Left ventricle myocardium superior (tissue), 1 donor: ENCODE data around the gene MAP3K4. TPM values are rescaled to one million over a fixed set of nuclear protein-coding genes. Genes with fewer than 3 reads are reported as not detected.

Experiments used
- ATAC-seq: fragments of 200-7000 bp; cut with Tn5 transposase; one replicate; pipeline ENCODE4 v1.9.1; 2020; ENCODE audit warnings: mild to moderate bottlenecking, moderate library complexity
- DNase-seq: peaks from one replicate; pipeline ENCODE4 v3.0.0-alpha.2; 2020
- intact Hi-C: fragments of 100-400 bp; cut with micrococcal nuclease; formaldehyde crosslinking; loops from one replicate; pipeline ENCODE4 v1.11.0; 2022
- total RNA-seq: library from RNA; stranded (reverse); fragmentation: NEBNext Ultra II Directional; extraction: Animal tissue kit (Norgen Biotek cat#: 25700); gene quantifications from one replicate; pipeline ENCODE4 v1.2.1, GENCODE V29; 2021
- donor health status: DM: no; HTN: yes; CAD: no; lungs with severe emphysema.

MAP3K4 gene
- total RNA-seq, 1 donor from 2014 or later = 43.6 TPM

DNA sequence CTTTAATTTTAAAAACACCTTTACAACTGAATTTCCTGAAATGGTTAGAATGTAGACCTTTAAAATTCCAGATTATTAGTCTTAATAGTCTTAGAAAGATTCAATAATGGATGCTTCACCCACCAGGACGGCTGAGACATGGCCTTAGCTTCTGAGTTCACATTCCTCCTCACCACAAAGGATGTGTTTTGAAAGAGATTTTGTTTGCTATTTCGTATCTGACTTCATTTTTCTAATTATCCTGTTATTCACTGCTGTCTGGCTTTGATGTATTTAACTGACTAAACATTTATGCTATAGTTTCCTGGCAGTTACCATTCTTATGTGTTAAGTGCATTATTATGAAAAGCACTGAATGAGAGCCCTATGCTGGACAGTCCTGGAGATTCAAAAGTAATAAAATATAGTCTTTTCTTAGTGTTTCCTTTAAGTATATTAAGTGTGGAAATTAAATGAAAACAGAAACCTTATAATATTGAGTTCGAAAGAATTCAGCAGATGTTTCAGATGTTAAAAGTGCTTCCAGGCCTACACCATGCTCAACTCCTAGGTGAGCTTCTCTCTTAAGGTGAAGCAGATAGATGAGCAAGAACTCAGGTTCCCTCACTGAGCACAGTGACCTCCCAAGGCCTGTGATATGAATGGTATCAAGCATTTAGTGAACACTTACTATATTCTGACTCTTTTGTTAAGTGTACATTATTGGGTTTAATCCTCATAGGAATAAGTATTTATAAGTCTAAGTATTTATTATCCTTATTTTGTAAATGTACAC, 40.3 kb downstream of the MAP3K4 start:
- ATAC-seq = no peak
- DNase-seq = no peak
- intact Hi-C loops = no loop called here

DNA sequence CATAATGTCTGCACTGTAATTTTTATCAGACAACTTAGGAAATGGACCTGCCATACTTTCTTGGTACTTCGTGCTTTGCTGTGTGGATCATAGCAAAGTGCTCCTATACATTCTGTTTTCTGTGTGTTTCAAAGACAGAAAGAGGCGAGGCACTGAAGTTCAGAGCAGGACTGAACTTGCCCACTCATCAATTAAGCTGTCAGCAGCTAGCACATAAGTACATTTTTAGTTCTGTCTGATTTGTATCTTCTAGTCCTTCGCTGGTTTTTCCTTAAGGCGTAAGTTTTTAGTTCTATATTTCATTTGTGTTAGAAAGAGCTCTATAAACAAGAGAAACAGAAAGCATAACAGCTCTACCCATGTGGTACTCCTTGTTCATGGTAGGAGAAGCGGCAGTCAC, 42.1 kb downstream of the MAP3K4 start:
- no peak for DNase-seq
- ATAC-seq = no peak
- intact Hi-C loops = no loop called here

DNA sequence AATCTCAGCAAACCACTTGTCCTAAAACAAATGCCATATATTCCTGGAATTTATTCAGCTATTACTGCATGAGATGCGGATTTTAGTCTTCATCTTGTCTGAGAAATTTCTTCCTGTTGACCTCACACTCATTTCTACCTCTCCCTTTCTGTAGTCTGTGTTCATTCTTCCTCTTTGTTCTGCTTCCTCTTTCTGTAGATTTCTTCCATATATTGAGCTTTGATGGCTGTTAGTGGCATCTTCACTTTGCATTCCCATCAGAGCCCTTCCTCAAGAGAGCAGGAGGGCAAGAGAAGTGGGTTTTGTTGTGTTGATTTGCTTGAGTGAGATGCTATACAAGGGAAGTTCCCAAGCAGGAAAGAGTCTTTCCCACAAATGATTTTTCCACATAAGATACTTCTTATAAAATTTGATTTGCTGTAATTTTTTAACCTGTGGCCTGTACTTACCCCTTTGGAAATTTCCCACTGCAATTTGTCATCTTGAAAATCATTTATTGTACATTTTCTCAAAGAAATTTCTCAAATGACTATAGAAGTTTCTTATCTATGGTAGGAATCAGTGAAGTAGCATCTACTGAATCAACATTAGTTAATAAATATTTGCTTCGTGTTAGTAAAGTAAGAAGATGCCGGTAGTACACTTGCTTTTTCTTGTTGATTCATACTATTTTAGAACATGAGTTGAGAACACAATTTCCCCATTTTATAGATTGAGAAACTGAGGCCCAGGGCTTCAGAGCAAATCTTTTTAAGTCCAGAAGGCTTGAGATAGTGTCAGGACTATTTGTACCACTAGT, 43.8 kb downstream of the MAP3K4 start:
- intact Hi-C loops = no loop called here
- no peak for DNase-seq
- ATAC-seq = no peak

DNA sequence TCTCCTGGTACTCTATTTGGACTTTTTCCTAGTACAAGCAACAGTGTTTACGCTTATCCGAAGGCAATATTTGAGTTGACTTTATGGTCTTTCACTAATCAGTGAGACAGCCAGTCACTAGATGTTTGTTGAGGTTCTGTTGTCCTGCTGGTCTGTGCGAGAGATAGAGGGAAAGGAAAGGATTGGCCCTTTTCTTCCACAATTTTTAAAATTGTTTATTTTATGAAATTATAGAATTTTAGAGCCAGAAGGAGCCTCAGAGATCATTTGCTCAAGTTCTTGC, 44.4 kb downstream of the MAP3K4 start:
- DNase-seq (no peak), ATAC-seq (no peak)
- intact Hi-C loops = no loop called here

DNA sequence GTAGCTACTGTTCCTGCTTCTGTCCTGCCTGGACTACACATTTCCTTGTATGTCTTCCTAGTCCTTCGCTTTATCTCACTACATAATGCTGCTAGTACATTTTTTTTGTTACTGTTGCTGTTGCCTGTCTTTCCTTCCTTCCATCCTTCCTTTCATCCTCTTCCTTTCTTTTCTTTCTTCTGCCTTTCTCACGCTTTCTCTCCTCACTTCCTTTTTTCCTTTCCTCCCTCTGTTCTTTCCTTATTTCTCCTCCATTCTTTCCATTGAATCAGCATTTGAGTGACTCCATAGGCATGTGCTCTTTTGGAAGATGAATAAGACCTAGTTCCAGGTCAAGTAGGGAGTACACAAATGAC, 46.3 kb downstream of the MAP3K4 start:
- ATAC-seq (no peak), DNase-seq (no peak)
- intact Hi-C loops = no loop called here

DNA sequence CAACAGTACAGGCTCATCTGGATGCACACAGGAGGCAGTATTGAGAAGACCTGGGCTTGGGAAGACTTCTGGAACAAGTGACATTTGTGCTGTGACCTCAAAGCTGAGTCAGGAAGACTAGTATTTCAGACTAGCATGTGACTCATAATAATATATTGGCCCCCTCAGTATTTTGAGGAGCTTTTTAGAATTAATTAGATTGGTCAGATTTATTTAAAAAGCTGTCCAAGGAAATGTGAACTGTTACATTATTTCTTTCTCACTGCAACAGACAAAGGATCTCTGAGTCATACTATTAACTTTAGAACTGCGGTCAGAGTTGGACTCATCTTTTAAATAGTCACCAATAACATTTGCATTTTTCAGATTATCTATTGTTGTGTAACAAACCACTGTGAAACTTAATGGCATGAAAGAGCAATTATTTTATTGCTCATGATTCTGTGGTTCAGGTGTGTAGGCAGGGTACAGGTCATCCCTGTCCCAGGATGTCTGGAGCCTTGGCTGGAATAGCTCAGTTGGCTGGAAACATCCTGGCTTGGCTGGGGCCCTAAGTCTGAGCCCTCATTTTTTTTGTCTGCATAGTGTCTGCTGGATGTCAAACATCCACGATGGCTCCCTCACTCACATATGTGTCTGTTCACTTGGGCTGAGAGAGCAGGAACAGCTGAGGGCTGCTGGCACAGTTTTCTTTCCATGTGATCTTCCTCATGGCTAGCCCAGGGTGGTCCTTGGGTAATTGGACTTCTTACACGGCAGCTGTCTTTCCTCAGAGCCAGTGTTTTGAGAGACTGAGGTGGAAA, 46.9 kb downstream of the MAP3K4 start:
- ATAC-seq (peak; percentile 92), DNase-seq (peak; percentile 49)
- intact Hi-C loops = no loop called here

DNA sequence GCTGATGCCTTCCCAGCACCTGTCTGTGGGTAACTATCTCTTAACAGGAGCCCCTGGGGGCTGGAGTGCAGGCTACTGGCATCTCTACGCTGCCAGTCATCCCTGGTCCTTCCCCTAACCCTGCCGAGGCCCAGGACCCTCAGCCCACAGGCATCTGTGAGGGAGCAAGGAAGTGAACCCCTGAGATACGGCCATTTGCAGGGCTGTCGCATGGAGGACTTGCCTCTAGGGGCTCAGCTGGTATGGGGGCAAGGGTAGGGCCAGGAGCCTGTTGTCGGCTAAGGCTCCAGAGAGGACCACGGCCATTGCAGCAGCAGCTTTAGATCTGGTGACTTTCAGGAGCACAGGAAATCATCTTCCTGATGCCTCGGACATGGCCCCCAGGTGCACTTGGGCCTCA, 49.7 kb downstream of the MAP3K4 start:
- ATAC-seq = no peak

DNA sequence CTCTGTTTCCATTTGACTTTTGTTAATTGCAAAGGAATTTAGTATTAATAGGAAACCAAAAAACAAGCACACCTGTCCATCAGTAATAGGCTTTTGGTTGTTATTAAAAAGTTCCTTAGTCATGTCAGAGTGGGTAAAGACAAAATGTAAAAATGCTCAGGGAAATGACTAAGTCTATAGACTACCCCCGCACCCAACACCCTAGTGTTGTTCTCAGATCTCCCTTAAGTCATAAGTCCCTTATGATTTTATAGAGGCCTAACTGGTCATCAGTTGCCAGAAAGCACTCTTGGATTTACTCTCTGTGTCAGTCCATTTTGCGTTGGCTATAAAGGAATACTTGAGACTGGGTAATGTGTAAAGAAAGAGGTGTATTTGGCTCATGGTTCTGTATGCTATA, 52.8 kb downstream of the MAP3K4 start:
- ATAC-seq (no peak), DNase-seq (no peak)
- intact Hi-C loops = no loop called here

More for the DNA sequence above, 49.7 kb downstream of the MAP3K4 start:
- DNase-seq = no peak
- intact Hi-C loops = no loop called here

DNA sequence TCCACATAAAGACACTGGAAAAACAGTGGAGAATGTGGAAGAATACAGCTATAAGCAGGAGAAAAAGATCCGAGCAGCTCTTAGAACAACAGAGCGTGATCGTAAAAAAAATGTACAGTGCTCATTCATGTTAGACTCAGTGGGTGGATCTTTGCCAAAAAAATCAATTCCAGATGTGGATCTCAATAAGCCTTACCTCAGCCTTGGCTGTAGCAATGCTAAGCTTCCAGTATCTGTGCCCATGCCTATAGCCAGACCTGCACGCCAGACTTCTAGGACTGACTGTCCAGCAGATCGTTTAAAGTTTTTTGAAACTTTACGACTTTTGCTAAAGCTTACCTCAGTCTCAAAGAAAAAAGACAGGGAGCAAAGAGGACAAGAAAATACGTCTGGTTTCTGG, 57.1 kb downstream of the MAP3K4 start:
- intact Hi-C loops = no loop called here
- DNase-seq (no peak), ATAC-seq (no peak)

DNA sequence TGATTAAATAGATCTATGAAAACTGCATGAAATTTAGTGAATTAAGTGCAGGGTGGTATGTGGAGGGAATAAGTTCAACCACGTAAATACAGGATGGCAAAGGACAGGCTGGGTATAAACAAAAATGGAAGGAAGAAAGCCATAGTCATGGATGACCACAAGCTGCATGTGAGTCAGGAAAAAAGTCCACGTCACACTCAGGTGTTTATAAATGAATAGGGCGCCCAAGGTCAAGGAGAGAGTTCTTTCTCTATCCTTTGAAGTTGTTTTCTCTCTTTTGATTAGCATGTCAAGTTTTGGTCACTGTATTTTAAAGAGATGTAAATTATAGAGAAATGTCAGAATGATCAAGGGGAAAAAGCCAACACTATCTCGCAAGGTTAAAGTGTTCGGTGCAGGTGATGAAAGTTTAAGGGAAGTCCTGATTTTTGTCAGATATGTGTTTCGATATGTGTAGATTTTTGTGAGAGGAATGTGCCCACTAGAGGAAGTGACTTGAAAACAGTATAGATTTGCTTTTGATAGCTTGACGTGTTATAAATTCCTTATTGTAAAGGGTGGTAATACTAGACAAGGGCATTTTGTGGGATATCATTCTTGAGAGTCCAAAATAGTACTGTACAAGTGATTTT, 58.7 kb downstream of the MAP3K4 start:
- intact Hi-C loops = no loop called here
- ATAC-seq (no peak), DNase-seq (no peak)

DNA sequence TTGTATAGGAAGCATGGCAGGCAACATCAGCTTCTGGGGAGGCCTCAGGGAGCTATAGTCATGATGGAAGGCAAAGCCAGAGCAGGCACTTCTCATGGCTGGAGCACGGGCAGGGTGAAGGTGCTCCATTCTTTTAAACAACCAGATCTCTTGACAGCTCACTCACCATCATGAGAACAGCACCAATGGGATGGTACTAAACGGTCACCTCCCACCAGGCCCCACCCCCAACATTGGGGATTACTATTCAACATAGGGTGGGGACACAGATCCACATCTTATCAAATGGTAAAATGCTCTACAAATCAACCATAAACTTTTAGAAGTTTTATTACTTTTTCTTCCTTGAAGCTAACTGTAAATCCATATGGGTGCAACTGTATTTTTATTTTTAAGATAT, 61.5 kb downstream of the MAP3K4 start:
- intact Hi-C loops = no loop called here
- DNase-seq (no peak), ATAC-seq (no peak)

DNA sequence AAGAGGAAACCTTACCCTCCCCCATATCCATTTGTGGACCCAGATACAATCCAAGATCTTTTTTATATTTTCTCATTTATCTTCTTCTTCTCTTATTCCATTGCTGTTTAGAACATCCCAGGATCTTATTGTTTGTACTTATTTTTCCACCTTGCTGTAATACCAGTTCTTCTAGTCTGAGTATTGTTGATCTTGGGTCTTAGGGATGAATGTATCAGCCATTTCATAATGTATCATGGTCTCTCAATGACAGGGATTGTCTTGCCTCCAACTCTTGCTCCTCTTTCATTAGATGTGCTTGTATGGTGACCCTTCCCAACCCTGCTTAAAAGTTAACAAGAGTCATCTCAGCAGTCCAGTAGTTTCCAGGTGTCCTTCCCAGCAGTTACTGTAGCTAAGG, 63.3 kb downstream of the MAP3K4 start:
- no peak for ATAC-seq
- intact Hi-C loops = no loop called here
- DNase-seq = no peak

DNA sequence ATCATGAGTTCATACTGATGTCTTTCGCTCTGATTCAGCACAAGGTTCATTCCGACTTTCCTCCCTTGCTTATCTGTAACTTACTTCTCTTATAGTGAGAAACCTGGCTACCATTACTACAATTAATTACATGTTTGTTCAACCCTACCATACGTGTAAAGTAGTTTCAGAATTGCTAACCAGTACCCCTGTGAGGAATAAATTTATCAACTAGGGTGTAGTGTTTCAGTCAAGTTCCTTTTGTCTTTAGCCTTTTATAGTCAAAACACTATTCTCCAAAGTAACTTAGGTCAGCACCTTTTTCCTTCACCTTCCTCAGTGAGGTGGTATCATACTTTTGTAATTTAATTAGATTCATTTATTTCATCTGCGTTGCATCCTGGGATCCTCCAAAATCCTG, 64.9 kb downstream of the MAP3K4 start:
- intact Hi-C loops = no loop called here
- no peak for ATAC-seq
- no peak for DNase-seq

DNA sequence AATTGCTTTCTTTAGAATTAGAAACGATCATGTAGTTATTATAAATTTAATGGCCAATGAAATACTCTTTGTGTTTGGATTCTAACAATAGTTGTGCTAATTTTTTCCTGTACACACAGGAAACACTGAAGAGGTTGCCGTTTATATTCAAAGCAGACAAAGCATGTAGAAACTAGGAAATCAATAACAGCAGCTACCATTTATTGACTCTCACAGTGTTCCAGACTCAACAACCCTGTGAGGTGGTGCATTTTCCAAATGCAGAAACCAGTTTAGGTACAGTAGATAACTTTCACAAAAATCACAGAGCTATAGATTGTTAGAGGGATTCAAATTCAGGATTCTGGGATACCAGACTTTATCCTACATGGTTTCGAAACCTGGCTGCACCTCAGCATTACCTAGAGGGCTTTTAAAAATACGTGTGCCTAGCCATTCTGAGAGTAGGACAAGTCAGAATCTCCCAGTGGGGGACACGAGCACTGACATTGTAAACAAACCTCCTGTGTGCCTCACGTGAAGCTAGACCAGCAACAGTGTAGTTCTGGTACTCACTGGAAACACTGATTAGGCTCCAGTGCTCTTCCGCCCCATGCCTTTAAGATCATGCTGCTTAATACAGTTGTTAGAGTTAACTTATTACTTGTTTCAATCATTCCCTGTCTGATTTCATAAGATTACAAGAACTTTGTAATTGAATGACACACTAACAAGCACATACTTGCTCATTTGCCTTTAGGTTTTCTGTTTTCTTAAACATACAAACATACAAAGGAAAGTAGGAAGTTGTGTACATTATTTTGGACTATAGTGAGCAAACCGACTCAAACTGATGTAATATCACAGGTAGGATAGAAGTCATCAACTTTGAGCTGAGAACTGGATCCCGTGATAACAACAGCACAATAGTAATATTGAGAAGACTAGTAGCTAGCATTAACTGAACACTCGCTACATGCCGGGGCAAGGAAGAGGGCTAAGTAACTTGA, 65.8 kb downstream of the MAP3K4 start:
- ATAC-seq (peak; percentile 53), DNase-seq (no peak)
- intact Hi-C loops = no loop called here

DNA sequence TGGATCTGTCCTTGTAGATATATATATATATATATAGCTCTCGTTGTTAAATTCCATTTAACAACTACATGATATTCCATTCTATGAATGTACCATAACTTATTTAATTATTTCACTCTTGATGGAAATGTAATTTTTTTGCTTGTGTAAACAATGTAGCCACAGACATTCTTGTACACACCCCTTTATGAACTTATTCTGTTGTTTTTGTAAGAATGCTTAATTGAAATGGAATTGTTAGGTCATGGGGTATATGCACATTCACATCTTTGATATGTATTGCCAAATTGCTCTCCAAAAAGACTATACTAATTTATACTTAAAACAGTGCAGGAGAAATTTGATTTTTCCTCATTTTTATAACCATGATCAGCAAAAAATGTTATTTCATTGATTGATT, 67.2 kb downstream of the MAP3K4 start:
- intact Hi-C loops = no loop called here
- DNase-seq (no peak), ATAC-seq (no peak)

DNA sequence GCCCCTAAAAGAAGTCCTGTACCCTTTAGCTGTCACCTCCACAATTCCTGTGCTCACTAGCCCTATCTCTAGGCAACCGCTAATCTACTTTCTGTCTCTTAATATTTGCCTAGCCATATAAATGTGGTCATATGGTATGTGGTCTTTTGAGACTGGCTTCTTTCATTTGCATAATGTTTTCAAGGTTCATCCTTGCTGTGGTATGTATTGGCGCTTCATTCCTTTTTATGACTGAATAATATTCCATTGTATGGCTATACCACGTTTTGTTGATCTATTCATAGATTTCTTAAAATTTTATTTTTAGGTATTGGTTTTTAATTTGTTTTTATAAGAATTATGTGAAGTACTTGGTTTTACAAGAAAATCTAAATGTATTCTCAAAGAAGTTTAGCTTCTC, 70.0 kb downstream of the MAP3K4 start:
- DNase-seq (no peak), ATAC-seq (no peak)
- intact Hi-C loops = no loop called here

DNA sequence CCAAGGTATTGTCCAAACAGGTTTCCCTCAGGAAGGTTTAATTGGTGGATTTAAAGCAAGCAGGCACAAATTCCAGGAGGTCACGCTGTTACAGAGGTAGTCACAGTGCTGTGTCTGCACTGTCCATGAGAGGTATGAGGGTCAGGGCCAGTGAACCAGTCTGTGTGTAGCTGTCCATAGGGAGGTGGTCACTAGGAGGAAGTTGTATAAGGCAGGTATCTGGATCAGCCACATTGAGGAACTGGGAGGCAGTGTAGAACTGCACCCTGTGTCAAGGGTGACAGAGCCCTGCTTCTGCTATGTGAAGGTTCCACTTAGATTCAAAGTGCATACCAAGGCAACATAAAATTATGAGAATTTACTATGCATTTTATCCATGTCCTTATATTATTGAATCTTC, 73.3 kb downstream of the MAP3K4 start:
- intact Hi-C loops = no loop called here
- ATAC-seq = no peak
- no peak for DNase-seq

DNA sequence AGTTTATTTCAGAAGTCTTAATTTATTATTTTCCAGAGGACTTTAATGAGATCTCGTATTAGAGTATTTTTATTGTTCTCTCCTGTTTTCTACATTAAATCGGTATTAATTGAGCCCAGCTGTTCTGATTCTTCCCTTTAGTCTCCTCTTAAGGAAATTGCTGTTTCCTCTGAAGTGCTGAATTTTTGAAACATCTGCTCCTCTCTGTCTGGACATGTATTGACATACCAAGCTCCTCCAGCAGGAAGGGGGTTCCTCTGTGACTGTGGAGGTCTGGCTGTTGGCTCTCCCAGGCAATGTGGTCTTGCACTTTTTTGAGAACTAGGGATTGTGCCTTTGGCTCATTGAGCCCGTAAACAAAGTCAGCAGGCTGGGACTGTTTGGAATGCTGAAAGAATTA, 74.9 kb downstream of the MAP3K4 start:
- intact Hi-C loops = no loop called here
- no peak for ATAC-seq
- no peak for DNase-seq

DNA sequence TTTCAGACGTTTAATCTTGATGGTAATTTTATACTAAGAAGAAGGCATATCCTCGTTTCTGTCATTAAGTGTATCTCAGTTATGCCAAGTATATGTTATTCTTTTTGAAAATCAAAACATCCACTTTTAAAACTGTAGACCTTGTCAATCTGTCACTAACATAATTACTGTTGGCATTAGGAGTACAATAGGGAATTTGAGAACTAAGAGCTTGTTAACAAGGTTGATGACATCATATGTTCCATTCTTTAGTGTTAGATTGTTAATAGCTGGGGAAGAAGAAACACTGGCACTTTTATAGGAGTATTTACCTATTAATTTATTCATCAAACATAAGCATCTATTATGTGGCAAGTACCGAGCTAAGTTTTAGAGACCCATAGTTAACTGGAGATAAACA, 76.2 kb downstream of the MAP3K4 start:
- no peak for ATAC-seq
- no peak for DNase-seq
- intact Hi-C loops = no loop called here
